Thyroid gland (tissue), 4 donors: ENCODE measurements around the gene EBF3.

Source experiments
- CTCF ChIP-seq, 6 experiments: fragments of 200-600 bp in 3 of 6; fragments of 450-650 bp in 3 of 6; sonication (generic) in 3 of 6; IDR thresholded peaks; one replicate each; pipeline ENCODE4 v1.5.1; 2016 to 2019; ENCODE audit warnings: antibody characterized with exemption in 6 of 6, mild to moderate bottlenecking in 2 of 6, inconsistent platforms in 1 of 6, moderate library complexity in 1 of 6
- POLR2A ChIP-seq, 2 donors: fragments of 450-650 bp; IDR thresholded peaks; one replicate each; pipeline ENCODE4 v1.6.1; 2017; ENCODE audit warnings: antibody characterized with exemption in 2 of 2, mild to moderate bottlenecking in 2 of 2, moderate library complexity in 1 of 2

- no peak for TF ChIP-seq CTCF (IDR thresholded peaks at IDR 0.05)
- TF ChIP-seq POLR2A (IDR thresholded peaks at IDR 0.05): no peak
Measured at GRCh38 chr10:129909080-129909479, 55.0 kb downstream of the EBF3 start.
